ENCODE measurements around the gene LRP3.
A peak's percentile ranks its signal among the peaks of the same experiment; 100 is the strongest.
"Not testable (repeated sequence)": the region's sequence is repeated elsewhere in the genome, so short reads cannot be mapped to it uniquely, and the experiment has no call there.

LRP3 gene

GRCh38 chr19:33220115-33220514 is 26.0 kb downstream of the LRP3 start:
- DNase-seq: no peak

GRCh38 chr19:33220735-33221134 is 26.6 kb downstream of the LRP3 start:
- no peak for DNase-seq

DNA sequence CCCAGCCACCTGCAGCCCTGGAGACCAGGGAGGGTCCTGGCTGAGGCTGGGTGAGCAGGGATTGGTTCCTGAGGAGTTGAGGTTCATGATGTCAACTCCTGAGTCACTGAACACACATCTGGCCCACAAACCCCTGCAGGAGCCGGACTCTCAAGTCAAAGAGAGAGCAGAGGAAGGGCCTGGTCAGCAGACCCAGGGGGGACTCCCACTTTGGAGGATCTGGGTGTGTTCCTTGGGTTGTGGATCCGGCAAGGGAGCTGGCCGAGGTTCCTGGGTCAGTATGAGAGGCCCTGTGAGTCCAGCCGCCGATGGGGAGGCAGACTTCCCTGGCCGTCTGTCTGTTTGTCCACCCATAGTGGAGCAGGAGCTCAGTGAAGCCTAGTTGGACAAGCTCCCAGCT is 27.5 kb downstream of the LRP3 start:
- DNase-seq: no peak

- not testable (repeated sequence) for DNase-seq
These were observed 28.1 kb downstream of the LRP3 start for GRCh38 chr19:33222255-33222654.

DNA sequence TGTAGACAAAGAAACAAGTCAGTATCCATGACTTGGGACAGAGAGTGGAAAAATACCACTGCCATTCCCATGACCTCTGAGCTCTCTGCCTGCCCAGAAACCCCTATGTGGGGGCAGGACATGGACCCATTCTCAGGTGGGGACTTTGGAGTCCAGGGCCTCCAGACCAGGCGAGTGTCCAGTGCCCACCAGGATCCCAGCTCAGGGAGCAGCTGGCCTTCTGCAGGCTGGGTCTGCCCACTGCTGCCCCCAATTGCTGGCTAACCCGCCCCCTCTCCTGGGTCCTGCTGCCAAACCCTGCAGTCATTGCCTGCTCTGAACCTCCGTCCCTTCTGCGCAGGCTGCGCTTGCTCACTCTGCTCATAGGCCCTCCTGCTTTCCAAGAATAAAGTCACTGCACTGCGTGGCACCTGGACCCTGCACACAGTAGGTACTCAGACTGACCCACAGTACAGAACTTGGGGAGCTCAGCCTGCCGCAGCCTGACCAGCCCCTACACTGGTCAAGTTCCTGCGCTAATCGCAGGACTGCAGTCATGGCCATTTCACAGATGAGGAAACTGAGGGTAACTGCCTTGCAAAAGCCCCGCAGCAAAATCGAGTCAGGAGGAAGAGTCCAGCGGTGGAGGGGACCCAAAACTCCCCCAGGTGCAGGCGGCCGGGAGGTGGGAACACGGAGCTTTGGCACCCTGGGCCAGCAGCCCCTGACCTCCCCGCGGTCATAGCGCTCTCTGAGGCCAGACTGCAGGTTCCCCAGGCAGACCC is 30.7 kb downstream of the LRP3 start:
- no peak for DNase-seq

DNA sequence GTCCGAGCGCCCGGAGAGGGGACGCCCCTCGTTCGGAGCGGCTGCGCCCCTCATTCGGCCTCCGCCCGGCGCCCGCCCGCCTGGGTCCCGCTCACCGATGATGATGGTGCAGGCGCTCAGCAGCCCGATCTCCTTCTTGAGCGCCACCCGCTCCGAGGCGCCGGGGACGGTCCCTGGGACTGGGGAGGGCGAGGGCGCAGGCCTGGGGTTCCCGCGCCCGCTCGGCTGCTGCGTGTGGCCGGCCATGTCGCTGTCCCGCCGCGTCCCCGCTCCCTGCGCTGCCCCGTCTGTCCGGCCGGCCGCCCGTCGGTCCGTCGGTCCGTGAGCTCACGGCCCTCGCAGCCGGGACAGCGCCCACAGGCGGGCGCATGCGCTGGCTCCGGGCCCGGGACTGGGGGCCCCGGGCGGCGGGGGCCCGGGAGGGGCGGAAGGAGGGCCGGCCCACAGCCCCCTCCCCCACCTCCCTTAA is 31.4 kb downstream of the LRP3 start, which contains the start of gene SLC7A10:
SLC7A10 (minus strand) TSS at position 393 of the 469 bp plus-strand sequence; CDS start at position 246, 147 bp downstream.
- no peak for DNase-seq

- no peak for DNase-seq
These were observed 32.6 kb downstream of the LRP3 start for GRCh38 chr19:33226550-33227241.

DNA sequence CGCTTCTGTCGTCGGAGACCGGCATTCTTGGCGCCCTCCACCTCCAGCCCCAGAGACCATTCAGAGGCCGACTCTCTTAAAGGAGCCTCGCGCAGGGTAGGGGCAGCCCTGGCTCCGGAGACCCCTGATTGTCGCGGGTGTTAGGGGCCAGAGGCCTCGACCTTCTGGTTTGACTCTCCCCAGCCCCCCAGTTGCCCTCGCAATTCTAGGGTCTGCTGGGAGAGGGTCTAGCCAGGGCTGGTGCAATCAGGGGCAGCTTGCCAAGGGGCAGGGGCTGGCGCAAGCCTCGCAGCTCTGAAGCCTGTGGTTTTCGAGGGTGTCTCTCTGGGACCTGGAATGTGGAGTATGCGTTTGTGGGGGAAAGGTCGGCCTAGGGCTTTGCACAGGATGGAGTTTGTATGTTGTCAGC is 33.1 kb downstream of the LRP3 start:
- no peak for DNase-seq

DNA sequence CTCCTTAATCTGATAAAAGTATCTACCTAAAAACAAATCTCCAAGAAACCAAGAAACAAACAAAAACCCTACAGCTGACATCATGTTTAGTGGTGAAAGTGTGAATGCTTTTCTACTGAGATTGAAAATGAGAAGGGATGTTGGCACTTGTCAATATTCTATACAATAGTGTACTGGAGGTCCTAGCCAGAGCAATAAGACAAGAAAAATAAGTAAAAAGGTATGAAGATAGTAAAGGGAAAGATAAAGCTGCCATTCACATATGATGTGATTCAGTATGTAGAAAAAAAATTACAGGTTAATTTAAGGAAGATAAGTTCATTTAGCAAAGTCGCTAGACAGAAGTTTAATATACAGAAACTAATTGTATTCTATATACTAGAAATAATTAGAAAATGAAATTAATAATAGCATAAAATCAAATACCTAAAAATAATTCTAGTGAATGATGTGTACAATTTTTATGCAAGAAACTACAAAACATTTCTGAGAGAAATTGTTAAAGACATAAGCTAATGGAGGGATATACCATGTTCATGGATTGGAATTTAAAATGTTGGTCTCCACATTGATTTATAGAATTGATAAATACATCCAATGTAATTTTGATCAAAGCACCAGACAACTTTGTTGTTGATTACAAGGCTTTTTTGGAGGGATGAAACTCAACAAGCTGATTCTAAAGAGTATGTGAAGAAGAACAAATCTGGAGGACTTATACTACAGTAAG is 33.9 kb downstream of the LRP3 start:
- DNase-seq: no peak

DNA sequence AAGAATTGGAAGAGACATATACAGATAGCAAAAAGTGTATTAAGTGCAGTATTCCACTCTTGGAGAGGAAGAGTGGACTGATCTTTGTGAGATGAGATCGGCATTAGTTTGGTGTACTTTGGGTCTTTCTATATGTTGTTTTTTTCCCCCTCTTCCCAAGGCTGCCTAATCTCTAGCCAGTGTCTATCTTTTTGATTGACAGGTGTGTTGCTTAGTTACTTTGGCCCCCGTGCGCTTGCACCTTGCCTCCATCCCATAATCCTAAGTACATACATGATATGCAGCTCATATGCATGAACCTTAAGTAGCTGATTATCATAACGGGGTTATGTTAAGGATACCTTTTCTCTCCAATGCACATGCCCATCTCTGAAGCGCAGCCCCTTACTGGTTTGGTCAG is 35.8 kb downstream of the LRP3 start:
- no peak for DNase-seq

DNA sequence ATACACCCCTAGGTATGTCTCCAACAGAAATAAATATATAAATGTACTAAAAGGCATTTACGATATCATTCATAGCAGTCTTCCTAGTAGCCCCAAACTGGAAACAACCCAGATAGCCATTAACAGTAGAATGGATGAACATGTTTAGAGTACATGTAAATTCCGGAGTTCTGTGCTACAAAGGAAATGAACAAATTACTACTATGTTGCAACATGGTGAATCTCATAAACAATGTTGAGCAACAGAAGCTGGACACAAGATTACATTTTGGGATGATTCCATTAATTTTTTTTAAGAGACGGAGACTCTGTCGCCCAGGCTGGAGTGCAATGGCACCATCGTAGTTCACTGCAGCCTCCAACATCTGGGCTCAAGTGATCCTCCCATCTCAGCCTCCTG is 37.4 kb downstream of the LRP3 start:
- no peak for DNase-seq

GRCh38 chr19:33232656-33233055 is 38.5 kb downstream of the LRP3 start:
- no peak for DNase-seq

GRCh38 chr19:33233056-33233873 is 39.1 kb downstream of the LRP3 start:
- DNase-seq: no peak

DNA sequence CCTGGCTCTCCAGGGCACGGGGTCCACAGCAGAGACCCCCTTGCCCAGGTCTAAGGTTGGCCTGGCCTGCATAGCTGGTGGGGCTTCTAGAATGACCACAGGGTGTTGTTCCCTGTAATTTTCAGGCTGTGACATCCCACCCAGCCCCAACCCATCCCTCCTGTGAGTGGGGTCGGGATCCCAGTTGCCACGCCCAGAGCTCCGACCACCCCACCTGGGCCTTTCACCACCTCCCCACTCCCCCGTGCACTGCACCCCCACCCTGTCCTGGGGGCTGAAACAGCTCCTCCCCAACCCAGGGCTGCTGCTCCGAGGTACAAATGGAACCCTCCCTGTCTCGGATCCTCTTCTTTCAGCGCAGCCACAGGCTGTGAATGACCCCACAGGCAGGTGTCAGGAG is 40.0 kb downstream of the LRP3 start:
- DNase-seq: no peak

DNA sequence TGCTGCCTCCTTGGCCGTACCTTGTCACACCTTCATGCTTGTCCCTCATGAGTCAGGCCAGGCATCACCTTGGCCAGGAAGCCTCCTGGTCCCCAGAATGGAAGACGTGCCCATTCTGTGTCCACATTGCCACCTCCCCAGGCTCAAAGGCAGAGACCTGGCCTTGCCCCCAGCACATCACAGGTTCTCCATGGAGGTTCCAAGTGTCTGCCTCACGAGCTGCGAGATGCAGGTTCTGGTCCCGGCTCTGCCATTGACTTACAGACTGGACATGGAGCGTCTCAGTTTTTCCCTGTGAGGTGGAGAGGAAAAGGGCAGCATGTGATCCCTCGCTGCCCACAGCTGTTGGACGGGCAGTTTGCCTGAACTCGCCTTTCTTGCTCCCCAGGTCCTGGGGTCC is 40.6 kb downstream of the LRP3 start:
- no peak for DNase-seq

GRCh38 chr19:33235269-33235995 is 41.3 kb downstream of the LRP3 start:
- DNase-seq: peak; percentile 69

DNA sequence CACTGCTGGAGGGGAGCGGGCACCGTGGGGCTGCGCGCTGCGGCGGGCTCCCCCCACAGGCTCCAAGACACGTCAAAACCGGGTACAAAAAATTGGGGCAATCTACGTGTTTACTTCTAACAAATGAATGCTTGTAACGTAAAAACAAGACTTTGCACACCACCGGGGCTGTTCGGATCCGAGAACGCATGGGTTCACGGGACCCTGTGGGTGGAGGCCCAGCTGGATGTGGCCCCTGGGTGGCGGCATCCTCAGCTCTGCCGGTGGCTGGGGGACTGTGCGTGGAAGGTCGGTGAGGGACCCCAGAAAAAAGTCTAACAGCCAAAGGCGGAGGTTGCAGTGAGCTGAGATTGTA is 41.8 kb downstream of the LRP3 start:
- no peak for DNase-seq

- no peak for DNase-seq
These were observed 42.7 kb downstream of the LRP3 start for GRCh38 chr19:33236696-33237390.

DNA sequence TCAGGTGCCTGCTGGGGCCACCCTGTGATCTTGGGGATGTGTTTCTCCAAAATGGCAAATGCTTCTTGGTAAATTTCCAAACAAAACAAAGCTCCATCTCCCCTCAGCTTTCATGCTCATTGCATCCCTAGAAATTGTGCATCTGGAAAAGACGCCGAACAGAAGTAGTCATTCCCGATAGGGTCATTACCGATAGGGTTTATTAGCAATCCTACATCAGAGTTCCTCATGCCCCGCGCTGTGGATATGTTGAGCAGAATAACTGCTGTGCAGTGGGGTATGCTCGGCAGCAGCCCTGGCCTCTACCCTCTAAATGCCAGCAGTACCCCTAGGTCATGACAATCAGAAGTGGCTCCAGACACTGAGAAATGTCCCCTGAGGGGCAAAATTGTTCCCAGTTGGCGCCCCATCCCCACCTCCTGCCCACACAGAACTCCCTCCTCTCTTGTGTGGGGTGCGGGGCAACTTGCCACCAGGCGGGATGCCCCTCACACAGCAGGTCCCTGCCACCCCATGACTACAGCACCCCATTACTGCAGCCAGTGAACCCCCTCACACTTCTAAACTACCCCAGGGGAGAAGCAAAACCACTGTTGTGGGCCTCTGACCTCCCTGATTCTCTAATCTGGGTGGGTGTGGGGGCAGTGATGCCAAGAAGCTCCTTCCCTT is 44.5 kb downstream of the LRP3 start:
- no peak for DNase-seq

GRCh38 chr19:33239223-33239975 is 45.3 kb downstream of the LRP3 start:
- no peak for DNase-seq

Data from activated effector memory CD4-positive, alpha-beta T cell treated with Interleukin-2 at 50 U/mL for 16 hours (primary cell).